RPMI8226 (cell line): ENCODE results near the gene CNTNAP2.
"Not testable (repeated sequence)": the region's sequence is repeated elsewhere in the genome, so short reads cannot be mapped to it uniquely, and the experiment has no call there.

ENCODE experiments used
- DNase-seq: peaks from one replicate; pipeline ENCODE4 v3.0.0-alpha.2; 2015

The CNTNAP2 gene

GRCh38 chr7:147047696-147048095, 931.1 kb downstream of the CNTNAP2 start:
- DNase-seq = no peak

DNA sequence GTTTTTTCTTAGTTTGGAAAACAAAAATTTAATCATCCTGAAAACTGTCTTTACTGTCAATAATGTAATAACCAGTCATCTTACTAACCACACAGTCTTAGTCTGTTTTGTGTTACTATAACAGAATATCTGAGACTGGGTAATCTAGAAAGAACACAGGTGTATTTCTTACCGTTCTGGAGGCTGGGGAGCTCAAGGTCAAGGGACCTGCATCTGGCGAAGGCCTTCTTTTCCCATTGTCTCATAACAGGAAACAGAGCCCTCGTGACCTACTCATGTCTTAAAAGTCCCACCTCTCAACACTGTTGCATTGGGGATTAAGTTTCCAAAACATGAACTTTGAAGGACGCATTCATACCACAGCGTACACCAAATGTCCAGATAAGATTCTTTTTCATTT, 932.3 kb downstream of the CNTNAP2 start:
- DNase-seq = no peak

GRCh38 chr7:147052818-147053217, 936.2 kb downstream of the CNTNAP2 start:
- no peak for DNase-seq

GRCh38 chr7:147053746-147054145, 937.1 kb downstream of the CNTNAP2 start:
- DNase-seq = no peak

- no peak for DNase-seq
Observed at GRCh38 chr7:147060070-147060469, 943.5 kb downstream of the CNTNAP2 start.

DNA sequence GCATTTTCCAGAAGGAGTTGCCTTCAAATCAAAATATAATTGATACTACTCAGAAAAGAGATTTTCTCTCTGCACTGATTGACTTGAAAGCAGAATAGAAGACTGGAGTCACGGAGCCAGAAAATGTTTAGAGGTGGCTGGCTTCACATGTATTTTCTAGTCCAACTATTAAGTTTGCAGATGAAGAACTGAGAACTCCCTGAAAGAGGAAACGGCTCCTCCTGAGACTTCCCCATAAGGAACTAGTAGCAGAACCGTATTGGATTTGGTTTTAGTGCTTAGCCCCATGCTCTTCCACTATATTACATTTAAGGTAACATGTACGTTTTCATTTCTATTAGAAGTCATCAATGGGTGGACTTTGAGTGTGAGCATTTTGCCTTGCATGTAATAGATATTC, 946.3 kb downstream of the CNTNAP2 start:
- DNase-seq = no peak

GRCh38 chr7:147068842-147069241, 952.2 kb downstream of the CNTNAP2 start:
- no peak for DNase-seq

GRCh38 chr7:147069771-147070170, 953.2 kb downstream of the CNTNAP2 start:
- DNase-seq = no peak

- no peak for DNase-seq
Observed at GRCh38 chr7:147070886-147071285, 954.3 kb downstream of the CNTNAP2 start.

DNA sequence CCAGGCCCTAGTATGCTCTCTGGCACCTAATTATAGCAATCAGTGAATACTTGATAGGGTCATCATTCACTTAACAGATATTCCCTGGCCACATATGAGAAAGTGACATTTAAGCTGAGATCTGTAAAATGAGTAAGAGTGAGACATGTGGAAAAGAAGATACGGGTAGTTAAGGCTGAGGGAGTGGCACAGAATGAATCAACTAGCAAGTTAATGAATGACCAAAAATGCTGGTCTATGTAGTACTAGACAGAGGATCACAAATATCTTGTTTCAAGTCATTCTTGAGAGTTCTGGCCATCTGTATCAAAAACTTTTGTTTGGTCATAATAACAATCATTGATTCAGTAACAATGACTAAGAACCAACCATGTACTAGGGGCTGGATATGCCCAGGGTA, 954.9 kb downstream of the CNTNAP2 start:
- no peak for DNase-seq

GRCh38 chr7:147078312-147078711, 961.7 kb downstream of the CNTNAP2 start:
- DNase-seq = no peak

GRCh38 chr7:147079083-147079482, 962.5 kb downstream of the CNTNAP2 start:
- no peak for DNase-seq

DNA sequence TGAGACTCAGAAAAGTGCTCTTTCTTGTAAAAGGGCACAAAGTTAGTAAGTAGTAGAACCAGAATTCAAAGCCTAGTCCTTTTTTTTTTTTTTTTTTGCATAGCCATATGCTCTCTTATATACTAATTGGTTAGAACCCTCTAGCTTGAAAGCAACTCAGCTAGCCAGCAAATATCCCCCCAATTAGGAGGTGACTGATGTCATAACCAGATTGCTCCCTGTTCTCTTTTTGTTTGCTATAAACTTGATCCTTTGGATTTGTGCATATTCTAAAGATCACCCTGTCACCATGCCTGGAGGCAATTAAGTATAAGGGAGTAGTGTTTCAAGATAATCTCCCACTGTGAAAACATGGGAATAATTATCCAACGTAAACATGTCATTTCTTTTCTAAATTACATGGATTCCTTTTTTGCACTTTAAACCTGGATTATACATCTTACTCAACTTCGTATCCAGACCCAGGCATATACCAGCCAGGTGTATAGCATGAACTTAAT, 963.4 kb downstream of the CNTNAP2 start:
- no peak for DNase-seq

GRCh38 chr7:147081117-147081516, 964.5 kb downstream of the CNTNAP2 start:
- peak; percentile 21 for DNase-seq

- DNase-seq = peak; percentile 61
Observed at GRCh38 chr7:147089051-147089461, 972.5 kb downstream of the CNTNAP2 start.

- no peak for DNase-seq
Observed at GRCh38 chr7:147089608-147090007, 973.0 kb downstream of the CNTNAP2 start.

GRCh38 chr7:147096629-147097028, 980.0 kb downstream of the CNTNAP2 start:
- DNase-seq = no peak

- DNase-seq = no peak
Observed at GRCh38 chr7:147103224-147103623, 986.6 kb downstream of the CNTNAP2 start.

DNA sequence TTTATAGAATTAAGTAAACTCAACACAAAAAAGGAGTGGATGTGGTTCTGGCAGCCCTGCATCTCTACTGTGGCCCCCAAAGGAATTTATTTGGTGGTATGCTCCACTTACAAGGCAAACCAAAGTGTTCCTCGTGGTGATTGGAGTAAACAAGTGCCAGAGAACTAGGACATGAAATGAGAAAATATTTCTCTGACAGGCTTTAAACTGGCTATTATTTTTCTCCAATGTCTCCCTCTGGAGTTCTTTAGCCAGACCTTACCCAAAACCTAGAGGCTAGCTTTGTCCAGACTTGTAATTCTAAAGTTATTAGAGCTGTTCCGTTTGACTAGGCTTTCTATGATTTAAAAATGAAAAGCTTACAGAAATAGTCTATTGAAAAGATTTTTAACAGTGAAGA, 990.1 kb downstream of the CNTNAP2 start:
- DNase-seq = no peak

DNA sequence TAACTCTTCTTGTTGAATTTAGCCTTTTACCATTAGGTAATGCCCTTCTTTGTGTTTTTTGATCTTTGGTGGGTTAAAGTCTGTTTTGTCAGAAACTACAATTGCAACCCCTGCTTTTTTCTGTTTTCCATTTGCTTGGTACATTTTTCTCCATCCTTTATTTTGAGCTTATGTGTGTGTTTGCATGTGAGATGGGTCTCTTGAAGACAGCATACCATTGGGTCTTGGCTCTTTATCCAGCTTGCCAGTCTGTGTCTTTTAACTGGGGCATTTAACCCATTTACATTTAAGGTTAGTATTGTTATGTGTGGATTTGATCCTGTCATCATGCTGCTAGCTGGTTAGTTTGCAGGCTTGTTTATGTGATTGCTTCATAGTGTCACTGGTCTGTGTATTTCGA, 997.9 kb downstream of the CNTNAP2 start:
- DNase-seq = not testable (repeated sequence)

DNA sequence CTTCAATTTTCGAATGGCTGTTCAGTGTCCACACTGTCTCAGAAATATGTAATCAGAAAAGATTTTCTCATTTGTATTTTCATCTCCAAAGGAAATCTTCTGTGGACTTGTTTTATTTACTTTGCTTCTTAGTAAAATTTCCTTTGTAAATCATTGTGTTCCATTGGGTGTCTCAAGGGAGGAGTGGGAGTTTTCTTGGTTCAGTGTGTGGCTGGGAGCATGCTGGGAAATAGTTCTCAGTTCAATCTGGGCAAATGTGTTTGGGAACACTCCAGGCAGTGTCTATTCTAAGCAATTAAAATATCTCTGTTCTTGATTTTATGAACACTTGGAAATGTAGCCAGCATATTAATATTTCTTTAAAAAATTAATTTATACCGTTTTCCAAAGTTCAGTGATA, 1019.8 kb downstream of the CNTNAP2 start:
- no peak for DNase-seq

- no peak for DNase-seq
Observed at GRCh38 chr7:147145194-147145593, 1028.6 kb downstream of the CNTNAP2 start.

DNA sequence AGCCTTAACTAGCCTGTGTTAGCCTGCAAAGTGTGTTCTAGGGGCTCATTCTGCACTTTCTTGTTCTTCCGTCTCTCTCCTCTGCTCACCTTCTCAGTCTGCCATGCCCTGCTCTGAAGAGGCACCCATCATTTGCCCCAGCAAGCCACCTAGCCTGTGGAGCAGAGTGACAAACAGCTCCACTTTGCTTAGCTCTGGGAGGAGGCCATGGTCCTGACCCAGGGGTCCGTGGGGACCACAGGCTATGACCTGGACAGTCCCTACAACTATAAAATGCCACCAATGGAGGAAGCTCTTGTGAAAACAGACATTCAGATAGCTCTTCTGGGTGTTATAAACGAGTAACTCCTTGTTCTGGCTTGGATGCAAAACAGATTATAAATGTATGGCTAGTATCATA, 1029.6 kb downstream of the CNTNAP2 start:
- DNase-seq = no peak

DNA sequence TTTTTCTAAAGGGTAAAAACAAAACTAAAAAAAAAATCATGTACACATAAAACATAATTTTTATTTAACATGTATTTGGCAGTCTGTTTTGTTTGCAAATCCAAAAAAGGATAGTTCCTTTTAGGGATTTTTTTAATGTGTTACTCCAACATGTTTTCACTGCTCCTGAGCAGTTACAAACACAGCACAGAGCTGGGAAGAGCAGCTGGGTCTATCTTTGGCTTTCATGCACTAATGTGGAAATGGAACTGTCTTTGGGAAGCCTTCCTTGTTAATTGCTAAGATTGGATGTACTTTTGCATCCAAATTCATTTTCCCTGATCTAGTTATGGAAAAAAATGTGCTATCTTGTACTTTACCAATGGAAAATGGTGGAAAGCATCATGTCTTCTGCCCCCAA, 1035.1 kb downstream of the CNTNAP2 start:
- no peak for DNase-seq

- peak; percentile 68 for DNase-seq
Observed at GRCh38 chr7:147153571-147153970, 1037.0 kb downstream of the CNTNAP2 start.

- DNase-seq = no peak
Observed at GRCh38 chr7:147161405-147161804, 1044.8 kb downstream of the CNTNAP2 start.
